ENCODE measurements around the gene ACTL10.

The ACTL10 gene

DNA sequence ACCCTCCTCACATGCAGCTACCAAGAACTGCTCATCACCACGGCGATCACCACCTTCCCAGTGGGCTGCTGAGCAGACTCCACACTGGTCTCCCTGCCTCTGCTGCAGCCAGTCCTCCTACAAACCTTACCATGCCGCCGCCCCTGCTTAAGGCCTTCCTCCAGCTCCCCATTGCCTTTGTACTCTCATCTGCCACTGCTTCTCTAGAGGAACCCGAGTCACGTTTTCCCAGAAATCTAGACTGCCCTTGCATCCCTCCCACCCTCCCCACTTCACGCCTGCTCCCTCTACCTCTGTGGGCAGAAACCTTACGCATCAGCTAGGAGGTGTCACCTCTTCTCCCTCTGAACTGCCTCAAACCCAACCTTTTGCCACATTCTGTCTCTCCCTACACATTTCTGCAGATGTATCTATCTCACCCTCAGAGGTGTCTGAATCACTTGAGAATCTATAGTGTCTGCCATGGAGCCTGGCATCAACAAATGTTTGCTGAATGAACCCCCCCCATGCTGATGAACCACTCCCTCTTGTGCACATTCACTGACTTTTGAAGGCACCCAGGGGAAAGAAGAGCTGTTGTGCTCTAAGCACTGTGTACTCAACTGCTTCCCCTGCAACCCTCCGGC, 15.1 kb downstream of the ACTL10 start:
- no peak for TF ChIP-seq EP300 (IDR thresholded peaks at IDR 0.05; ENCODE audit: borderline replicate concordance)
- no peak for TF ChIP-seq TEAD4 (IDR thresholded peaks at IDR 0.05)

- TF ChIP-seq EP300 (IDR thresholded peaks at IDR 0.05; ENCODE audit: borderline replicate concordance) (peak; percentile 72), TCF12 (IDR thresholded peaks at IDR 0.05; ENCODE audit: low read depth) (peak; percentile 61; the same call in 1 of the 2 replicates), TEAD4 (IDR thresholded peaks at IDR 0.05) (peak; percentile 36), CEBPB (IDR thresholded peaks at IDR 0.05) (no peak), YY1 (IDR thresholded peaks at IDR 0.05; ENCODE audit: low read depth) (peak; percentile 19; the same call in 1 of the 2 replicates), NFIC (IDR thresholded peaks at IDR 0.05) (peak; percentile 94), REST (IDR thresholded peaks at IDR 0.05; ENCODE audit: low read depth) (no peak), CREB1 (IDR thresholded peaks at IDR 0.05; ENCODE audit: low read depth) (no peak), TAF1 (IDR thresholded peaks at IDR 0.05; ENCODE audit: low read depth) (no peak), ZBTB7A (IDR thresholded peaks at IDR 0.05; ENCODE audit: low read depth) (no peak; the same call in 1 of the 2 replicates), USF1 (IDR thresholded peaks at IDR 0.05) (no peak), EGR1 (IDR thresholded peaks at IDR 0.05) (no peak), RAD21 (IDR thresholded peaks at IDR 0.05; ENCODE audit: low read depth) (no peak; the same call in 1 of the 2 replicates)
- TF ChIP-seq, protein P1, sequence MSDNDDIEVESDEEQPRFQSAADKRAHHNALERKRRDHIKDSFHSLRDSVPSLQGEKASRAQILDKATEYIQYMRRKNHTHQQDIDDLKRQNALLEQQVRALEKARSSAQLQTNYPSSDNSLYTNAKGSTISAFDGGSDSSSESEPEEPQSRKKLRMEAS (IDR thresholded peaks at IDR 0.05): 0 out of 2 replicates have a peak, but pooled peaks have one; percentile 39
These were observed 18.0 kb downstream of the ACTL10 start for GRCh38 chr20:33684533-33685327.

DNA sequence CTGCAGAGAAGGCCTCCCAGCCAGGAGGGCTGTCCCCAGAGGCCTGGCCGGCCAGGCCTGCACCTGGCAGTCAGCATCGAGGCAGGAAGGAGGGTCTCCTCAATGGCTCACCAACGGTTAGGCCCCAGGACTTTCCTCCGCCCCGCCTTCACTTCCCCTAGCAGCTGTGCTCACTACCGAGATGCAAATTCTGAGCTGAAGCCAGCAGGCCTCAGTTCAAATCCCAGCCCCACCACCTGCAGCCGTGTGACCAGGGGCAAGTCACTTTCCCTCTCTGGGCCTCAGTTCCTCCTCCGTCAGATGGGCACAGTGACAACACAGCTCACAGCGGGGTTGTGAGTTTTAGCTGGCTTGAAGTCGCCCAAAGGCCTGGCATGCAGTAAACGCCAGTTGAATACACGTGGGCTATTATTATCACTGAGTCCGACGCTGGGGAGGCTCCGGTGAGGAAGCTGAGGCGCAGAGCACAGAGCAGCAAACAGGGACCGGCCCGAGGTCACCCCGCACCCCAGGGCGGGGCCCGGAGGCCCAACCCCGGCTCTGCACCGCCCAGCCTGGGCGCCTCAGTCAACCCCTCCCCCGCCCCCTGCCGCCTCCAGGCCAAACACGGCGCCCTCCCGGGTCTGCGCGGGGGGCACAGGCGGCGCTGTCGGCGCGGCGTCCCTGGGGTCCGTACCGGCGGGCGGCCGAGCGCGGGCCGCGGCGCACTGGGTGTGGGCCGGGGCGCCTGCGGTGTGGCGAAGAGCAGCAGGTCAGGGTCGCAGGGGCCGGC, 18.8 kb downstream of the ACTL10 start:
- peak; percentile 35 for TF ChIP-seq ZBTB7A (IDR thresholded peaks at IDR 0.05; ENCODE audit: low read depth)
- TF ChIP-seq, protein P1 (IDR thresholded peaks at IDR 0.05): peak; percentile 64
- TF ChIP-seq YY1 (IDR thresholded peaks at IDR 0.05; ENCODE audit: low read depth): no peak
- TF ChIP-seq NFIC (IDR thresholded peaks at IDR 0.05): no peak

- 0 out of 2 replicates have a peak, but pooled peaks have one; percentile 28 for TF ChIP-seq EGR1 (IDR thresholded peaks at IDR 0.05)
- TF ChIP-seq EP300 (IDR thresholded peaks at IDR 0.05; ENCODE audit: borderline replicate concordance): no peak
- TF ChIP-seq CEBPB (IDR thresholded peaks at IDR 0.05): no peak
- peak; percentile 53; the same call in 1 of the 2 replicates for TF ChIP-seq CREB1 (IDR thresholded peaks at IDR 0.05; ENCODE audit: low read depth)
- TF ChIP-seq, protein P1 (IDR thresholded peaks at IDR 0.05): peak; percentile 94
- TF ChIP-seq FOXM1 (IDR thresholded peaks at IDR 0.05; ENCODE audit: borderline replicate concordance, low read depth): no peak
- peak; percentile 76 for TF ChIP-seq USF1 (IDR thresholded peaks at IDR 0.05)
- 0 out of 2 replicates have a peak, but pooled peaks have one; percentile 23 for TF ChIP-seq YY1 (IDR thresholded peaks at IDR 0.05; ENCODE audit: low read depth)
- TF ChIP-seq TCF12 (IDR thresholded peaks at IDR 0.05; ENCODE audit: low read depth): peak; percentile 27; the same call in 1 of the 2 replicates
- TF ChIP-seq RAD21 (IDR thresholded peaks at IDR 0.05; ENCODE audit: low read depth): no peak
- TF ChIP-seq REST (IDR thresholded peaks at IDR 0.05; ENCODE audit: low read depth): no peak
These were observed 19.6 kb downstream of the ACTL10 start, which contains the start of gene E2F1 for GRCh38 chr20:33686100-33686983. E2F1 (minus strand) TSS chr20:33686385; CDS start chr20:33686264, 121 bp downstream.

Data from Ishikawa (cell line).